Measurements from ENCODE around the gene CTTNBP2. TPM values are rescaled to one million over a fixed set of nuclear protein-coding genes. Genes with fewer than 3 reads are reported as not detected.

The CTTNBP2 gene
- total RNA-seq, 4 donors from 2014 or later = 2.6 to 6.2 (median 4.3) TPM

- Histone ChIP-seq H3K27me3 (no peaks in the 10 kb centered on the region), H3K27ac (no peak overlapping the region), H3K4me3 (no peak overlapping the region), H3K9me3 (no peaks in the 10 kb centered on the region), H3K4me1 (no peaks in the 10 kb centered on the region), H3K36me3 (no peaks in the 10 kb centered on the region)
- in situ Hi-C loops (cut with MboI; ENCODE audit: low pct_ligation_motif_present in 1 of 4, low pct_unique_long_range_greater_than_20kb in 1 of 4, low sequenced_read_pairs in 3 of 4) = no loop called here
- intact Hi-C loops (cut with DNase I; ENCODE audit: low total_unique reads) = no loop called here
- TF ChIP-seq POLR2A (IDR thresholded peaks at IDR 0.05) (no peak), CTCF (IDR thresholded peaks at IDR 0.05) (no peak), EP300 (IDR thresholded peaks at IDR 0.05; ENCODE audit: low read depth) (no peak), POLR2AphosphoS5 (IDR thresholded peaks at IDR 0.05) (no peak)
- DNase-seq = no peak
These were observed 16.4 kb upstream of the CTTNBP2 start for GRCh38 chr7:117889611-117890010.

- no peak overlapping the region for H3K4me3 ChIP-seq
- no peaks in the 10 kb centered on the region for H3K9me3 ChIP-seq
- H3K36me3 ChIP-seq = no peaks in the 10 kb centered on the region
- DNase-seq = no peak
- no peaks in the 10 kb centered on the region for H3K4me1 ChIP-seq
- TF ChIP-seq POLR2A (IDR thresholded peaks at IDR 0.05) (no peak), POLR2AphosphoS5 (IDR thresholded peaks at IDR 0.05) (no peak), CTCF (IDR thresholded peaks at IDR 0.05) (no peak), EP300 (IDR thresholded peaks at IDR 0.05; ENCODE audit: low read depth) (no peak)
- no peaks in the 10 kb centered on the region for H3K27me3 ChIP-seq
- in situ Hi-C loops (cut with MboI; ENCODE audit: low pct_ligation_motif_present in 1 of 4, low pct_unique_long_range_greater_than_20kb in 1 of 4, low sequenced_read_pairs in 3 of 4) (no loop called here), intact Hi-C loops (cut with DNase I; ENCODE audit: low total_unique reads) (no loop called here)
- H3K27ac ChIP-seq = no peak overlapping the region
- WGBS, 2 donors (ENCODE audit: low coverage in 1 of 2) = 80% methylated on average over 1 of the region's 1 CpG; no CpG with 5 or more reads in 1 of the 2 donors
These were observed 15.4 kb upstream of the CTTNBP2 start for GRCh38 chr7:117888627-117889026.

DNA sequence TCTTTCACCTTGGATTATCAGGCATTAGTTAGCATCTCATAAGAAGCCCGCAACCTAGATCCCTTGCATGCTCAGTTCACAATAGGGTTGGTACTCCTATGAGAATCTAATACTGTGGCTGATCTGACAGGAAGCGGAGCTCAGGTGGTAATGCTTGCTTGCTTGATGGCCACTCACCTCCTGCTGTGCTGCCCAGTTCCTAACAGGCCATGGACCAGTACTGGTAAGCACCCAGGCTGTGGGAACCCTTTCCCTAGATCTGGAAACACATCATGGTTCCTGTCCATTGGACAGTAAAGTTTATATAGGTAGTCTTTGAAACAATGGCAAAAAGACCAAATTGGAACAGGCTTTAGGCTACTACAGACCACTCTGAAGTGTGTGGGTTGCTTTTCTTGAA lies 9.4 kb upstream of the CTTNBP2 start:
- WGBS, 2 donors (ENCODE audit: low coverage in 1 of 2) = 88 to 100% methylated on average over 1 to 2 of the region's 2 CpGs
- in situ Hi-C loops (cut with MboI; ENCODE audit: low pct_ligation_motif_present in 1 of 4, low pct_unique_long_range_greater_than_20kb in 1 of 4, low sequenced_read_pairs in 3 of 4) = no loop called here
- DNase-seq = no peak

DNA sequence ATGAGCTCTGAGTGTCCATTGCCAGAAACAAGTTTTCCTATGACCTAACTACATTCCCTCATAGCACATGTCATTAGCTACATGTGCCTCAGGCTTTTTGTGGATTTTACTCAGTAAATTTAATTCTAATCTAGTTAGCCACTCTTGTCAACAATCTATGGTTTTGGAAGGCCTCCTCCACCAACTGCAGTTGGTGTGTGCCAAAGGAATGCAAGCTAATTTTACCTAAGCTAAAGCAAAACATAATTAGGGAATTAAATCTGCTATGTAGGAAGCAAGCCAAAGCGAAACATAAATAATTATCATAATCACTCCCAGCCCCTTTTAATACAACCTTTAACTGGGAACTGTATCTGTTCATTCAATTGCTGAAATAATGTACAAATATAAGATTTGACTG lies 3.5 kb upstream of the CTTNBP2 start:
- 89 to 100% methylated on average over 1 of the region's 1 CpG for WGBS, 2 donors (ENCODE audit: low coverage in 1 of 2)
- intact Hi-C loops (cut with DNase I; ENCODE audit: low total_unique reads) (no loop called here), in situ Hi-C loops (cut with MboI; ENCODE audit: low pct_ligation_motif_present in 1 of 4, low pct_unique_long_range_greater_than_20kb in 1 of 4, low sequenced_read_pairs in 3 of 4) (no loop called here)
- no peaks in the 10 kb centered on the region for H3K9me3 ChIP-seq
- peaks cover 34% of the 10 kb centered on the region for H3K27me3 ChIP-seq
- H3K27ac ChIP-seq = no peak overlapping the region
- no peaks in the 10 kb centered on the region for H3K36me3 ChIP-seq
- H3K4me1 ChIP-seq = peaks cover 0 to 19% (median 13%) of the 10 kb centered on the region in 4 donors
- no peak overlapping the region for H3K4me3 ChIP-seq
- TF ChIP-seq EP300 (IDR thresholded peaks at IDR 0.05; ENCODE audit: low read depth) (no peak), POLR2AphosphoS5 (IDR thresholded peaks at IDR 0.05) (no peak), POLR2A (IDR thresholded peaks at IDR 0.05) (no peak), CTCF (IDR thresholded peaks at IDR 0.05) (no peak)
- DNase-seq = no peak

More for the DNA sequence above, 9.4 kb upstream of the CTTNBP2 start:
- Histone ChIP-seq H3K36me3 (no peaks in the 10 kb centered on the region), H3K27ac (no peak overlapping the region), H3K27me3 (no peaks in the 10 kb centered on the region), H3K9me3 (no peaks in the 10 kb centered on the region), H3K4me3 (no peak overlapping the region), H3K4me1 (no peaks in the 10 kb centered on the region)
- intact Hi-C loops (cut with DNase I; ENCODE audit: low total_unique reads) = no loop called here
- TF ChIP-seq POLR2AphosphoS5 (IDR thresholded peaks at IDR 0.05) (no peak), CTCF (IDR thresholded peaks at IDR 0.05) (no peak), EP300 (IDR thresholded peaks at IDR 0.05; ENCODE audit: low read depth) (no peak), POLR2A (IDR thresholded peaks at IDR 0.05) (no peak)

Data from transverse colon (tissue), 4 donors.